Measurements from ENCODE around the gene ALKBH4.

DNA sequence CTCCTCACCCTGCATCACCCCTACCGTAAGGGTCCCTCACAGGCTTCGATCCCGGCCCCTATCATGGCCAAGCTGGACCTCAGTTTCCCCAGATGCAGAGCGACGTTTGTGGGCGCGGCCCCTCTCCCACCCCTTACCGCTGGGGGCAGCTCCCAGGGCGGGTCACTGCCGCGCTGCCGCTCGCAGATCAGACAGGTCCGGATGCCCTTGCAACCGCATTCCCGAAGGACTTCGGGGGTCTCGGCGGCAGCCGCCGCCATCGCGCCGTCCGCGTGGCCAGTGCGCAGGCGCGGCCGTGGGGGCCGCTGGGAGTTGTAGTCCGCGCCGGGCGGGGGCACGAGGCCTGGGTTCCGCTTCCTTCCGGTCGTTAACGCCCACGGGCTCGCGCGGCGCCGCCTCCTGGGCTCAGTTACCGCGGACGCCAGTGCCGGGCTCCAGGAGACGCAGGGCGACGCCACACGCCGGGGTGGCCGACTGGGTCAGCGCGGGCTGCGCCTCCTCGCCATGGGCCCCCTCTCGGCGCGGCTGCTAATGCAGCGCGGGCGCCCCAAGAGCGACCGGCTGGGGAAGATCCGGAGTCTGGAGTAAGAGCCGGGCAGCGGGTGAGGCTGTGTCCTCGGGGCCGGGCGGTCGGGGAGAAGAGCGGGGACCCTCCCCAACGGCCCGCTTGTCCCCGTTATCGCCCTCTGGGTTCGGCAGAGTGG, at the start of gene ALKBH4, which contains the start of gene LRWD1:
- TF ChIP-seq, protein P1, sequence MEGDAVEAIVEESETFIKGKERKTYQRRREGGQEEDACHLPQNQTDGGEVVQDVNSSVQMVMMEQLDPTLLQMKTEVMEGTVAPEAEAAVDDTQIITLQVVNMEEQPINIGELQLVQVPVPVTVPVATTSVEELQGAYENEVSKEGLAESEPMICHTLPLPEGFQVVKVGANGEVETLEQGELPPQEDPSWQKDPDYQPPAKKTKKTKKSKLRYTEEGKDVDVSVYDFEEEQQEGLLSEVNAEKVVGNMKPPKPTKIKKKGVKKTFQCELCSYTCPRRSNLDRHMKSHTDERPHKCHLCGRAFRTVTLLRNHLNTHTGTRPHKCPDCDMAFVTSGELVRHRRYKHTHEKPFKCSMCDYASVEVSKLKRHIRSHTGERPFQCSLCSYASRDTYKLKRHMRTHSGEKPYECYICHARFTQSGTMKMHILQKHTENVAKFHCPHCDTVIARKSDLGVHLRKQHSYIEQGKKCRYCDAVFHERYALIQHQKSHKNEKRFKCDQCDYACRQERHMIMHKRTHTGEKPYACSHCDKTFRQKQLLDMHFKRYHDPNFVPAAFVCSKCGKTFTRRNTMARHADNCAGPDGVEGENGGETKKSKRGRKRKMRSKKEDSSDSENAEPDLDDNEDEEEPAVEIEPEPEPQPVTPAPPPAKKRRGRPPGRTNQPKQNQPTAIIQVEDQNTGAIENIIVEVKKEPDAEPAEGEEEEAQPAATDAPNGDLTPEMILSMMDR (IDR thresholded peaks at IDR 0.05): no peak
- TF ChIP-seq POLR2A (IDR thresholded peaks at IDR 0.05): no peak
